Activated CD8-positive, alpha-beta T cell treated with anti-CD3 and anti-CD28 coated beads for 36 hours (primary cell): ENCODE measurements around the gene C10orf53. TPM values are rescaled to one million over a fixed set of nuclear protein-coding genes. Genes with fewer than 3 reads are reported as not detected.

Source experiments
- ATAC-seq: fragments of 200-7000 bp; cut with Tn5 transposase; one replicate; pipeline ENCODE4 v1.10.0; 2021; ENCODE audit warnings: mild to moderate bottlenecking, moderate library complexity
- CTCF ChIA-PET: fragments of 350-600 bp; sonication (Branson Sonifier 250); formaldehyde crosslinking; loops from one replicate; lab custom pipeline; 2021; ENCODE audit warnings: antibody characterized with exemption; lab: Charles Lee
- POLR2A ChIA-PET: fragments of 350-600 bp; sonication (Branson Sonifier 250); formaldehyde crosslinking; loops from one replicate; lab custom pipeline; 2021; ENCODE audit warnings: antibody characterized with exemption; lab: Charles Lee
- DNase-seq: peaks from one replicate; pipeline ENCODE4 v3.0.0-alpha.2; 2020
- H3K27ac Mint-ChIP-seq: one replicate; pipeline ENCODE4 v1.8.0; 2021; ENCODE audit warnings: mild to moderate bottlenecking, mixed read lengths
- H3K27me3 Mint-ChIP-seq: one replicate; pipeline ENCODE4 v1.8.0; 2021; ENCODE audit warnings: mixed read lengths
- H3K36me3 Mint-ChIP-seq: one replicate; pipeline ENCODE4 v1.8.0; 2021; ENCODE audit warnings: low read depth, mixed read lengths
- H3K4me1 Mint-ChIP-seq: one replicate; pipeline ENCODE4 v1.8.0; 2021; ENCODE audit warnings: low read depth, mixed read lengths
- H3K4me3 Mint-ChIP-seq: one replicate; pipeline ENCODE4 v1.8.0; 2021; ENCODE audit warnings: mild to moderate bottlenecking, moderate library complexity, mixed read lengths
- H3K9me3 Mint-ChIP-seq: one replicate; pipeline ENCODE4 v1.8.0; 2021; ENCODE audit warnings: mixed read lengths
- CTCF ChIP-seq: fragments of 200-600 bp; IDR thresholded peaks from one replicate; pipeline ENCODE4 v1.8.0; 2022; ENCODE audit warnings: antibody characterized with exemption, mild to moderate bottlenecking
- intact Hi-C: fragments of 100-400 bp; cut with micrococcal nuclease; formaldehyde crosslinking; loops from one replicate; pipeline ENCODE4 v1.10.0; 2022
- total RNA-seq, 2 experiments: library from RNA; stranded (reverse); gene quantifications; one replicate each; pipeline ENCODE4 v1.2.3, GENCODE V29; 2021

The C10orf53 gene
- total RNA-seq, 2 experiments from 2014 or later = not detected

GRCh38 chr10:49735161-49735560 lies 55.7 kb downstream of the C10orf53 start:
- no peak overlapping the region for H3K27ac Mint-ChIP-seq
- CTCF ChIA-PET = no interaction called here
- H3K36me3 Mint-ChIP-seq = no peaks in the 10 kb centered on the region
- no peak for ATAC-seq
- H3K4me1 Mint-ChIP-seq = no peaks in the 10 kb centered on the region
- no peaks in the 10 kb centered on the region for H3K27me3 Mint-ChIP-seq
- intact Hi-C loops = no loop called here
- DNase-seq = no peak
- TF ChIP-seq CTCF = no peak
- POLR2A ChIA-PET = no interaction called here
- H3K9me3 Mint-ChIP-seq = no peaks in the 10 kb centered on the region
- H3K4me3 Mint-ChIP-seq = no peak overlapping the region

GRCh38 chr10:49735848-49736563 lies 56.6 kb downstream of the C10orf53 start:
- H3K27me3 Mint-ChIP-seq = no peaks in the 10 kb centered on the region
- ATAC-seq = no peak
- H3K36me3 Mint-ChIP-seq = no peaks in the 10 kb centered on the region
- H3K9me3 Mint-ChIP-seq = no peaks in the 10 kb centered on the region
- DNase-seq = no peak
- H3K4me3 Mint-ChIP-seq = no peak overlapping the region
- ChIA-PET CTCF (no interaction called here), POLR2A (no interaction called here)
- intact Hi-C loops = no loop called here
- TF ChIP-seq CTCF = no peak
- H3K27ac Mint-ChIP-seq = no peak overlapping the region
- H3K4me1 Mint-ChIP-seq = no peaks in the 10 kb centered on the region

GRCh38 chr10:49736564-49737113 lies 57.2 kb downstream of the C10orf53 start:
- Mint-ChIP-seq H3K36me3 (no peaks in the 10 kb centered on the region), H3K4me3 (no peak overlapping the region), H3K4me1 (no peaks in the 10 kb centered on the region), H3K27ac (no peak overlapping the region), H3K9me3 (no peaks in the 10 kb centered on the region), H3K27me3 (no peaks in the 10 kb centered on the region)
- no peak for ATAC-seq
- intact Hi-C loops = no loop called here
- POLR2A ChIA-PET = interaction anchor here (0.6 to 1.4 kb wide), 2 partner anchors 13 to 1386 kb away, joined by 3 read pairs; no protein-coding TSS in a partner anchor
- no peak for TF ChIP-seq CTCF
- DNase-seq = no peak
- CTCF ChIA-PET = no interaction called here

GRCh38 chr10:49737474-49738201 lies 58.2 kb downstream of the C10orf53 start:
- Mint-ChIP-seq H3K27me3 (no peaks in the 10 kb centered on the region), H3K4me3 (no peak overlapping the region), H3K27ac (no peak overlapping the region), H3K4me1 (no peaks in the 10 kb centered on the region), H3K36me3 (no peaks in the 10 kb centered on the region), H3K9me3 (no peaks in the 10 kb centered on the region)
- DNase-seq (no peak), ATAC-seq (no peak)
- POLR2A ChIA-PET = interaction anchor here (0.6 to 1.4 kb wide), 2 partner anchors 14 to 1387 kb away, joined by 3 read pairs; no protein-coding TSS in a partner anchor
- CTCF ChIA-PET = no interaction called here
- intact Hi-C loops = no loop called here
- no peak for TF ChIP-seq CTCF
